ENCODE data around the gene OSGIN1.
A peak's percentile ranks its signal among the peaks of the same experiment; 100 is the strongest.
"Not testable (repeated sequence)": the region's sequence is repeated elsewhere in the genome, so short reads cannot be mapped to it uniquely, and the experiment has no call there.

The OSGIN1 gene

GRCh38 chr16:83937267-83937666, 15.8 kb upstream of the OSGIN1 start:
- no peak overlapping the region for H3K4me3 ChIP-seq
- H3K27ac ChIP-seq: no peak overlapping the region
- DNase-seq (ENCODE audit: low spot score): no peak
- no peak for TF ChIP-seq CTCF (IDR thresholded peaks at IDR 0.05)

GRCh38 chr16:83937922-83938885, 14.8 kb upstream of the OSGIN1 start:
- TF ChIP-seq CTCF (IDR thresholded peaks at IDR 0.05): no peak
- no peak overlapping the region for H3K4me3 ChIP-seq
- DNase-seq (ENCODE audit: low spot score): no peak
- no peak overlapping the region for H3K27ac ChIP-seq

GRCh38 chr16:83939266-83939855, 13.7 kb upstream of the OSGIN1 start:
- TF ChIP-seq CTCF (IDR thresholded peaks at IDR 0.05): no peak
- peak overlapping the region in 1 of 2 donors; percentile 10 for H3K27ac ChIP-seq
- H3K4me3 ChIP-seq: no peak overlapping the region
- DNase-seq (ENCODE audit: low spot score): no peak

- no peak overlapping the region for H3K4me3 ChIP-seq
- TF ChIP-seq CTCF (IDR thresholded peaks at IDR 0.05): no peak
- no peak overlapping the region for H3K27ac ChIP-seq
- DNase-seq (ENCODE audit: low spot score): no peak
Observed at GRCh38 chr16:83940119-83940518, 12.9 kb upstream of the OSGIN1 start.

GRCh38 chr16:83940630-83941378, 12.2 kb upstream of the OSGIN1 start:
- no peak for TF ChIP-seq CTCF (IDR thresholded peaks at IDR 0.05)
- H3K4me3 ChIP-seq: no peak overlapping the region
- no peak for DNase-seq (ENCODE audit: low spot score)
- no peak overlapping the region for H3K27ac ChIP-seq

- not testable (repeated sequence) for H3K4me3 ChIP-seq; DNase-seq (ENCODE audit: low spot score); H3K27ac ChIP-seq
Observed at GRCh38 chr16:83941546-83941945, 11.5 kb upstream of the OSGIN1 start.

GRCh38 chr16:83942074-83942473, 11.0 kb upstream of the OSGIN1 start:
- no peak for TF ChIP-seq CTCF (IDR thresholded peaks at IDR 0.05)
- no peak overlapping the region for H3K27ac ChIP-seq
- DNase-seq (ENCODE audit: low spot score): no peak
- no peak overlapping the region for H3K4me3 ChIP-seq
